Tibial artery (tissue), 4 donors: ENCODE results near the gene ARID5A.

ENCODE experiments used
- DNase-seq, 2 donors: peaks; one replicate each; pipeline ENCODE4 v3.0.0-alpha.2; 2019
- H3K27ac ChIP-seq, 2 donors: fragments of 200-600 bp; sonication (generic) in 1 of 2; 1 replicate in 1 of 2; 2 replicates in 1 of 2; pipeline ENCODE4 v1.5.1; 2018 to 2019; ENCODE audit warnings: mild to moderate bottlenecking in 1 of 2
- H3K27me3 ChIP-seq, 2 donors: fragments of 200-600 bp; sonication (generic) in 1 of 2; one replicate each; pipeline versions ENCODE4 v1.5.1 to v1.6.0; 2016 to 2019
- H3K36me3 ChIP-seq, 3 donors: fragments of 200-600 bp; sonication (generic) in 2 of 3; one replicate each; pipeline ENCODE4 v1.5.1; 2016 to 2019; ENCODE audit warnings: mild to moderate bottlenecking in 2 of 3
- H3K4me1 ChIP-seq, 4 donors: fragments of 200-600 bp; sonication (generic) in 2 of 4; 1 replicate in 3 of 4; 2 replicates in 1 of 4; pipeline ENCODE4 v1.5.1; 2016 to 2019
- H3K4me3 ChIP-seq, 2 donors: fragments of 200-600 bp; sonication (generic) in 1 of 2; 1 replicate in 1 of 2; 2 replicates in 1 of 2; pipeline ENCODE4 v1.5.1; 2018 to 2019; ENCODE audit warnings: mild to moderate bottlenecking in 2 of 2
- H3K9me3 ChIP-seq, 3 donors: fragments of 200-600 bp; sonication (generic) in 1 of 3; one replicate each; pipeline ENCODE4 v1.5.1; 2016 to 2019
- CTCF ChIP-seq, 2 experiments: fragments of 200-600 bp in 1 of 2; fragments of 450-650 bp in 1 of 2; IDR thresholded peaks; one replicate each; pipeline ENCODE4 v1.5.1; 2017 to 2019; ENCODE audit warnings: antibody characterized with exemption in 2 of 2, mild to moderate bottlenecking in 1 of 2, moderate library complexity in 1 of 2
- intact Hi-C: fragments of 100-400 bp; cut with DNase I; formaldehyde crosslinking; loops from one replicate; pipeline ENCODE4 v1.15.0; 2023; ENCODE audit warnings: low total_unique reads

The ARID5A gene

GRCh38 chr2:96601382-96602292 lies 65.1 kb downstream of the ARID5A start:
- no peaks in the 10 kb centered on the region for H3K4me1 ChIP-seq
- intact Hi-C loops, result no loop called here
- no peak for DNase-seq
- TF ChIP-seq CTCF (IDR thresholded peaks at IDR 0.05), result no peak
- H3K27me3 ChIP-seq, result no peaks in the 10 kb centered on the region
- no peak overlapping the region for H3K27ac ChIP-seq
- H3K9me3 ChIP-seq, result no peaks in the 10 kb centered on the region
- no peak overlapping the region for H3K4me3 ChIP-seq
- H3K36me3 ChIP-seq, result peaks cover 78 to 88% (median 82%) of the 10 kb centered on the region in 3 donors
